OCI-LY3 (cell line): ENCODE data around the gene TM9SF3.

Experiments used
- H2AFZ ChIP-seq: fragments of 200-600, 300-600 bp; shearing (Covaris generic); 2 replicates; pipeline ENCODE4 v1.6.0; 2014; ENCODE audit warnings: antibody characterized with exemption, low read depth, low read length
- H3K27ac ChIP-seq: fragments of 200-600, 300-600 bp; sonication (generic); 2 replicates; pipeline ENCODE4 v1.5.1; 2014; ENCODE audit warnings: mild to moderate bottlenecking, low read length, moderate library complexity, mixed read lengths
- H3K27me3 ChIP-seq: fragments of 200-600, 300-600 bp; sonication (generic); 2 replicates; pipeline ENCODE4 v1.6.1; 2014; ENCODE audit warnings: low read depth, low read length, mixed read lengths
- H3K36me3 ChIP-seq: fragments of 200-600, 300-600 bp; sonication (generic); replicated peaks from 2 replicates; pipeline ENCODE3; 2014; ENCODE audit warnings: low read depth, low read length, mixed read lengths
- H3K4me1 ChIP-seq: fragments of 300-600, 200-600 bp; sonication (generic); 2 replicates; pipeline ENCODE4 v1.6.1; 2014; ENCODE audit warnings: low read length, mixed read lengths
- H3K4me2 ChIP-seq: fragments of 200-600, 300-600 bp; sonication (generic); 2 replicates; pipeline ENCODE4 v1.6.1; 2014; ENCODE audit warnings: low read length, mixed read lengths
- H3K4me3 ChIP-seq: fragments of 300-600, 200-600 bp; sonication (generic); 2 replicates; pipeline ENCODE4 v1.5.1; 2014; ENCODE audit warnings: antibody characterized with exemption, mild to moderate bottlenecking, low read length, moderate library complexity
- H3K79me2 ChIP-seq: fragments of 300-600, 200-600 bp; shearing (Covaris generic); 2 replicates; pipeline ENCODE4 v1.6.1; 2014; ENCODE audit warnings: mild to moderate bottlenecking, low read length, mixed read lengths
- H3K9ac ChIP-seq: fragments of 300-600, 200-600 bp; shearing (Covaris generic); 2 replicates; pipeline ENCODE4 v1.6.0; 2014; ENCODE audit warnings: mild to moderate bottlenecking, low read length, moderate library complexity
- H3K9me3 ChIP-seq: fragments of 200-600, 300-600 bp; shearing (Covaris generic); 2 replicates; pipeline ENCODE4 v1.6.1; 2014; ENCODE audit warnings: low read length, mixed read lengths; ENCODE audit not compliant: insufficient read depth
- H4K20me1 ChIP-seq: fragments of 200-600, 300-600 bp; sonication (generic); 2 replicates; pipeline ENCODE4 v1.6.1; 2016; ENCODE audit warnings: low read length, mixed read lengths; ENCODE audit not compliant: insufficient read depth
- CTCF ChIP-seq: fragments of 200-600, 300-600 bp; sonication (generic); IDR thresholded peaks from 2 replicates; pipeline ENCODE4 v1.5.1; 2014; ENCODE audit warnings: antibody characterized with exemption, low read length, low read depth
- EZH2phosphoT487 ChIP-seq: fragments of 200-600 bp; shearing (Covaris generic); IDR thresholded peaks from 2 replicates; pipeline ENCODE4 v1.6.1; 2018; ENCODE audit warnings: antibody characterized with exemption, mixed run types, low read depth

TM9SF3 gene

DNA sequence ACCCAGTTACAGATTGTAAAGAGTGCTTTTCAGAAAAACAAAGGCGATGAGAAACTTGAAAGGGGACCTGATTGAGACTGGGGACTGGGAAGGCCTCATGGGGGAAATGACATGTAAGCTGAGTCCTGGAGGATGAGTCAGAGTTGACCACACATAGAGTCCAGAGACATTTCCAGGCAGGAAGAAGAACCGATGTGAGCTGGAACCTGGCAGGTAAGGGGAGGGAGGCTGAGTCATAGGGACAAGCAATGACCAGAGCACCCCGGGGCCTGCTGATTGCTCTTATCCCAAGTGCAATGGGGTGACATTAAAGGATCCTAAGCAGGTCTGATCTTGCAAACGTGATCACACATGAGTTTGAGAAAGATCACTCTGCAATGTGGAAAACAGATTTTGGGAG lies 84.8 kb downstream of the TM9SF3 start:
- Histone ChIP-seq H3K9me3 (no peaks in the 10 kb centered on the region), H3K9ac (no peak overlapping the region), H3K27me3 (no peaks in the 10 kb centered on the region), H4K20me1 (no peaks in the 10 kb centered on the region), H3K27ac (no peak overlapping the region), H2AFZ (no peak overlapping the region), H3K4me3 (no peak overlapping the region), H3K4me2 (no peak overlapping the region), H3K36me3 (no peaks in the 10 kb centered on the region), H3K4me1 (no peaks in the 10 kb centered on the region), H3K79me2 (no peaks in the 10 kb centered on the region)
- no peak for TF ChIP-seq EZH2phosphoT487

DNA sequence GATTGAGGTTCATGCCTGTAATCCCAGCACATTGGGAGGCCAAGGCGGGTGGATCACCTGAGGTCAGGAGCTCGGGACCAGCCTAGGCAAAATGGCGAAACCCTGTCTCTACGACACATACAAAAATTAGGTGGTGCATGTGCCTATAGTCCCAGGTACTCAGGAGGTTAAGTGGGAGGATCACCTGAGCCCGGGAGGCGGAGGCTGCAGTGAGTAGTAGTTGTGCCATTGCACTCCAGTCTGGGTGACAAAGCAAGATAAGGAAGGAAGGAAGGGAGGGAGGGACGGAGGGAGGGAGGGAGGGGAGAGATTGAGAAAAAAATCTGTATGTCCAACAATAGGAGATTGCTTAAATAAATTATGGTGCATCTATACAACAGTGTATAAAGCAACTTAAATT lies 86.3 kb downstream of the TM9SF3 start:
- Histone ChIP-seq H3K9ac (no peak overlapping the region), H4K20me1 (no peaks in the 10 kb centered on the region), H3K9me3 (no peaks in the 10 kb centered on the region), H3K27ac (no peak overlapping the region), H3K4me3 (no peak overlapping the region), H3K4me1 (no peaks in the 10 kb centered on the region), H3K36me3 (no peaks in the 10 kb centered on the region), H3K4me2 (no peak overlapping the region), H3K79me2 (no peaks in the 10 kb centered on the region), H2AFZ (no peak overlapping the region), H3K27me3 (no peaks in the 10 kb centered on the region)
- TF ChIP-seq EZH2phosphoT487 = no peak
- TF ChIP-seq CTCF = no peak

GRCh38 chr10:96500050-96500449 lies 86.8 kb downstream of the TM9SF3 start:
- Histone ChIP-seq H3K36me3 (no peaks in the 10 kb centered on the region), H2AFZ (no peak overlapping the region), H3K4me1 (no peaks in the 10 kb centered on the region), H3K27me3 (no peaks in the 10 kb centered on the region), H3K9ac (no peak overlapping the region), H3K4me2 (no peak overlapping the region), H3K79me2 (no peaks in the 10 kb centered on the region), H3K27ac (no peak overlapping the region), H3K9me3 (no peaks in the 10 kb centered on the region), H3K4me3 (no peak overlapping the region), H4K20me1 (no peaks in the 10 kb centered on the region)
- TF ChIP-seq EZH2phosphoT487 = no peak
- no peak for TF ChIP-seq CTCF

GRCh38 chr10:96497391-96497790 lies 89.4 kb downstream of the TM9SF3 start:
- H3K36me3 ChIP-seq = no peaks in the 10 kb centered on the region
- no peak overlapping the region for H3K4me3 ChIP-seq
- no peaks in the 10 kb centered on the region for H3K9me3 ChIP-seq
- H3K9ac ChIP-seq = no peak overlapping the region
- H3K79me2 ChIP-seq = no peaks in the 10 kb centered on the region
- no peaks in the 10 kb centered on the region for H3K4me1 ChIP-seq
- no peaks in the 10 kb centered on the region for H3K27me3 ChIP-seq
- H2AFZ ChIP-seq = no peak overlapping the region
- TF ChIP-seq CTCF (no peak), EZH2phosphoT487 (no peak)
- no peak overlapping the region for H3K4me2 ChIP-seq
- no peak overlapping the region for H3K27ac ChIP-seq
- H4K20me1 ChIP-seq = no peaks in the 10 kb centered on the region
